SK-N-SH treated with all-trans-retinoic acid at 6 μM for 48 hours (cell line): Measurements from ENCODE around the gene RAG1.
A peak's percentile ranks its signal among the peaks of the same experiment; 100 is the strongest.

Source experiments
- ATAC-seq: fragments of 200-7000 bp; cut with Tn5 transposase; 3 replicates; pipeline ENCODE4 v1.9.1; 2020; ENCODE audit warnings: mild to moderate bottlenecking, moderate library complexity
- BACH2 ChIP-seq: fragments of 250-450 bp; sonication (Bioruptor Pico); IDR thresholded peaks from 2 replicates; pipeline ENCODE4 v1.9.0; 2021; ENCODE audit warnings: mild to moderate bottlenecking, borderline replicate concordance
- CREB5 ChIP-seq: fragments of 250-450 bp; sonication (Bioruptor Pico); IDR thresholded peaks from 2 replicates; pipeline ENCODE4 v1.5.1; 2020; ENCODE audit warnings: low read depth, mild to moderate bottlenecking, moderate library complexity
- CSDC2 ChIP-seq: fragments of 250-450 bp; sonication (Bioruptor Pico); IDR thresholded peaks from 2 replicates; pipeline ENCODE4 v1.5.0; 2020; ENCODE audit warnings: mild to moderate bottlenecking, moderate library complexity
- CSRNP3 ChIP-seq: fragments of 250-450 bp; sonication (Bioruptor Pico); IDR thresholded peaks from 2 replicates; pipeline ENCODE4 v1.5.1; 2021; ENCODE audit warnings: mild to moderate bottlenecking, moderate library complexity
- ESRRG ChIP-seq: fragments of 250-450 bp; sonication (Bioruptor Pico); IDR thresholded peaks from 2 replicates; pipeline ENCODE4 v1.6.1; 2021; ENCODE audit warnings: mild to moderate bottlenecking
- OSR1 ChIP-seq: fragments of 250-450 bp; sonication (Bioruptor Pico); IDR thresholded peaks from 2 replicates; pipeline ENCODE4 v1.8.0; 2022; ENCODE audit warnings: moderate library complexity, mild to moderate bottlenecking, inconsistent platforms
- PATZ1 ChIP-seq: fragments of 250-450 bp; sonication (Bioruptor Pico); IDR thresholded peaks from 2 replicates; pipeline ENCODE4 v1.8.0; 2020; ENCODE audit warnings: mild to moderate bottlenecking, moderate library complexity, borderline replicate concordance
- POU6F1 ChIP-seq: fragments of 250-450 bp; sonication (Bioruptor Pico); IDR thresholded peaks from 2 replicates; pipeline ENCODE4 v1.8.0; 2021; ENCODE audit warnings: low read depth, mild to moderate bottlenecking, moderate library complexity, borderline replicate concordance
- PPARA ChIP-seq: fragments of 250-450 bp; sonication (Bioruptor Pico); IDR thresholded peaks from 2 replicates; pipeline ENCODE4 v1.5.0; 2020; ENCODE audit warnings: mild to moderate bottlenecking, borderline replicate concordance
- RARB ChIP-seq: fragments of 250-450 bp; sonication (Bioruptor Pico); IDR thresholded peaks from 2 replicates; pipeline ENCODE4 v1.8.0; 2021; ENCODE audit warnings: mild to moderate bottlenecking, moderate library complexity
- TCF4 ChIP-seq: fragments of 250-450 bp; sonication (Bioruptor Pico); IDR thresholded peaks from 2 replicates; pipeline ENCODE4 v1.8.0; 2021; ENCODE audit warnings: mild to moderate bottlenecking, moderate library complexity, borderline replicate concordance
- TOX ChIP-seq: fragments of 250-450 bp; sonication (Bioruptor Pico); IDR thresholded peaks from 2 replicates; pipeline ENCODE4 v1.8.0; 2021; ENCODE audit warnings: mild to moderate bottlenecking, moderate library complexity, borderline replicate concordance
- TSHZ2 ChIP-seq: fragments of 250-450 bp; sonication (Bioruptor Pico); IDR thresholded peaks from 2 replicates; pipeline ENCODE4 v1.5.0; 2020; ENCODE audit warnings: mild to moderate bottlenecking, moderate library complexity
- ZC3H10 ChIP-seq: fragments of 250-450 bp; sonication (Bioruptor Pico); IDR thresholded peaks from 2 replicates; pipeline ENCODE4 v1.5.1; 2021; ENCODE audit warnings: mild to moderate bottlenecking, moderate library complexity
- ZFP3 ChIP-seq: fragments of 250-450 bp; sonication (Bioruptor Pico); IDR thresholded peaks from 2 replicates; pipeline ENCODE4 v1.5.0; 2020; ENCODE audit warnings: mild to moderate bottlenecking, moderate library complexity
- ZFP30 ChIP-seq: fragments of 450-650 bp; formaldehyde crosslinking; IDR thresholded peaks from 2 replicates; pipeline ENCODE4 v1.5.0; 2022; ENCODE audit warnings: mild to moderate bottlenecking, moderate library complexity
- ZNF565 ChIP-seq: fragments of 450-650 bp; formaldehyde crosslinking; conservative IDR thresholded peaks from 2 replicates; pipeline ENCODE4 v1.5.0; 2020; ENCODE audit warnings: low read depth, mild to moderate bottlenecking, moderate library complexity
- ZNF70 ChIP-seq: fragments of 450-650 bp; formaldehyde crosslinking; IDR thresholded peaks from 2 replicates; pipeline ENCODE4 v1.5.0; 2020; ENCODE audit warnings: mild to moderate bottlenecking, moderate library complexity
- ZNF8 ChIP-seq: fragments of 450-650 bp; formaldehyde crosslinking; IDR thresholded peaks from 2 replicates; pipeline ENCODE4 v1.5.0; 2020; ENCODE audit warnings: mild to moderate bottlenecking, moderate library complexity

RAG1 gene

GRCh38 chr11:36564376-36565030 lies 3.3 kb upstream of the RAG1 start:
- TF ChIP-seq POU6F1 (CRISPR knock-in tag) (no peak), ZNF70 (CRISPR knock-in tag) (0 out of 2 replicates have a peak, but pooled peaks have one; percentile 12)
- ATAC-seq = peak; percentile 95

GRCh38 chr11:36565031-36565610 lies 2.7 kb upstream of the RAG1 start:
- peak; percentile 58 for ATAC-seq
- 0 out of 2 replicates have a peak, but pooled peaks have one; percentile 48 for TF ChIP-seq CSRNP3
- peak; percentile 87; the same call in 1 of the 2 replicates for TF ChIP-seq TCF4 (CRISPR knock-in tag)
- TF ChIP-seq TSHZ2 (CRISPR knock-in tag) = no peak; the same call in 1 of the 2 replicates
- TF ChIP-seq, all 23 proteins: peak for 2

- TF ChIP-seq TOX (CRISPR knock-in tag) (no peak), ZC3H10 (no peak), ZFP30 (CRISPR knock-in tag) (no peak), ZNF70 (CRISPR knock-in tag) (no peak), OSR1 (no peak), CSRNP3 (no peak), ESRRG (CRISPR knock-in tag) (no peak), PATZ1 (CRISPR knock-in tag) (no peak), RARB (no peak), CSDC2 (CRISPR knock-in tag) (no peak), BACH2 (CRISPR knock-in tag) (no peak), CREB5 (CRISPR knock-in tag) (no peak), ZNF8 (CRISPR knock-in tag) (no peak), ZFP3 (CRISPR knock-in tag) (no peak), PPARA (CRISPR knock-in tag) (no peak), TSHZ2 (CRISPR knock-in tag) (no peak), ZNF565 (no peak)
- ATAC-seq = no peak
Measured at GRCh38 chr11:36566407-36567053, 1.3 kb upstream of the RAG1 start.
